ENCODE results near the gene MTO1.
A peak's percentile ranks its signal among the peaks of the same experiment; 100 is the strongest.

The MTO1 gene

GRCh38 chr6:73461537-73462350, at the start of gene MTO1:
TSS of gene MTO1 (plus strand) at chr6:73461737. CDS start at chr6:73461855, 118 bp downstream.
- ChIA-PET POLR2A (interaction anchor here (0.5 to 2.7 kb wide), 17 partner anchors 12 to 1782 kb away, joined by 3 to 24 read pairs (median 4); partner anchors contain the start of genes COX7A2, EEF1A1 and SLC17A5), CTCF (interaction anchor here (0.6 to 1.4 kb wide), 3 partner anchors 50 to 191 kb away, joined by 3 to 8 read pairs (median 6); no protein-coding TSS in a partner anchor)
- peak; percentile 61; the same call in 1 of the 2 replicates for TF ChIP-seq ZNF18 (tag by site-specific recombination; IDR thresholded peaks at IDR 0.05)
- no peak for TF ChIP-seq ZBTB10 (tag by site-specific recombination; IDR thresholded peaks at IDR 0.05)
- peak; percentile 80; the same call in 1 of the 2 replicates for TF ChIP-seq OVOL3 (tag by site-specific recombination; IDR thresholded peaks at IDR 0.05)
- no peak for TF ChIP-seq ZSCAN18 (tag by site-specific recombination; IDR thresholded peaks at IDR 0.05)
- peak; percentile 73; the same call in 1 of the 2 replicates for TF ChIP-seq ZNF76 (tag by site-specific recombination; IDR thresholded peaks at IDR 0.05; ENCODE audit: borderline replicate concordance, low read depth)
- peak; percentile 97 for TF ChIP-seq ZBTB8A (tag by site-specific recombination; IDR thresholded peaks at IDR 0.05)
- no peak for TF ChIP-seq ZNF473 (tag by site-specific recombination; IDR thresholded peaks at IDR 0.05)
- TF ChIP-seq ZNF121 (tag by site-specific recombination; IDR thresholded peaks at IDR 0.05) = peak; percentile 97
- TF ChIP-seq OSR2 (tag by site-specific recombination; IDR thresholded peaks at IDR 0.05) = peak; percentile 10; the same call in 1 of the 2 replicates
- TF ChIP-seq MYNN (tag by site-specific recombination; IDR thresholded peaks at IDR 0.05; ENCODE audit: borderline replicate concordance) = peak; percentile 61; the same call in 1 of the 2 replicates
- peak; percentile 95; the same call in 1 of the 2 replicates for TF ChIP-seq ZNF202 (tag by site-specific recombination; IDR thresholded peaks at IDR 0.05; ENCODE audit: borderline replicate concordance)
- TF ChIP-seq SP3 (tag by site-specific recombination; IDR thresholded peaks at IDR 0.05) = peak; percentile 58
- no peak for TF ChIP-seq ZNF280C (tag by site-specific recombination; IDR thresholded peaks at IDR 0.05)
- TF ChIP-seq ZNF16 (tag by site-specific recombination; IDR thresholded peaks at IDR 0.05; ENCODE audit: low read depth) = no peak
- TF ChIP-seq ZBTB17 (tag by site-specific recombination; IDR thresholded peaks at IDR 0.05) = peak; percentile 91
- TF ChIP-seq GLIS1 (tag by site-specific recombination; IDR thresholded peaks at IDR 0.05) = no peak
- peak; percentile 100 for TF ChIP-seq ZNF426 (tag by site-specific recombination; IDR thresholded peaks at IDR 0.05)
- peak; percentile 100 for TF ChIP-seq ZNF394 (tag by site-specific recombination; IDR thresholded peaks at IDR 0.05; ENCODE audit: borderline replicate concordance)
- TF ChIP-seq ZNF404 (tag by site-specific recombination; IDR thresholded peaks at IDR 0.05) = peak; percentile 97
- no peak for TF ChIP-seq KLF8 (tag by site-specific recombination; IDR thresholded peaks at IDR 0.05)
- peak; percentile 89; the same call in 1 of the 2 replicates for TF ChIP-seq ZNF362 (tag by site-specific recombination; IDR thresholded peaks at IDR 0.05)
- TF ChIP-seq HOXC10 (CRISPR knock-in tag; IDR thresholded peaks at IDR 0.05) = no peak
- TF ChIP-seq CTCF (tag by site-specific recombination; IDR thresholded peaks at IDR 0.05) = no peak
- TF ChIP-seq ZBTB20 (tag by site-specific recombination; IDR thresholded peaks at IDR 0.05) = peak; percentile 95

More at GRCh38 chr6:73461537-73462350, at the start of gene MTO1:
- Histone ChIP-seq H3K36me3 (ENCODE audit: control insufficient read depth in 2 of 2, insufficient read depth in 1 of 2, low read length in 2 of 2) (peaks cover 11 to 14% of the 10 kb centered on the region in 2 experiments; a peak in 2 of 3 replicates), H3K4me3 (ENCODE audit: low read depth, low read length) (peak within 1 kb of the TSS; percentile 78), H3K9me3 (ENCODE audit: control insufficient read depth, insufficient read depth, low read depth, low read length) (no peaks in the 10 kb centered on the region), H3K4me1 (ENCODE audit: control insufficient read depth, insufficient read depth, low read length) (no peaks in the 10 kb centered on the region), H3K27ac (ENCODE audit: extremely low read depth, low read depth, low read length) (peak within 1 kb of the TSS; percentile 72)

Measured in HEK293 (cell line).